H9 (cell line): ENCODE measurements around the gene GJB4. TPM values are rescaled to one million over a fixed set of nuclear protein-coding genes. Genes with fewer than 3 reads are reported as not detected.

ENCODE experiments used
- DNase-seq: peaks from one replicate; pipeline ENCODE4 v3.0.0-alpha.2; 2017
- H2AFZ ChIP-seq: one replicate; pipeline ENCODE4 v1.6.1; 2013; ENCODE audit warnings: mild to moderate bottlenecking, low read length, control low read depth, moderate library complexity
- H2AK5ac ChIP-seq: 2 replicates; pipeline ENCODE4 v1.6.1; 2013; ENCODE audit warnings: low read length, control low read depth, mixed read lengths; ENCODE audit not compliant: insufficient read length
- H2BK120ac ChIP-seq: one replicate; pipeline ENCODE4 v1.6.1; 2013; ENCODE audit warnings: low read depth, mild to moderate bottlenecking, low read length, control low read depth, inconsistent platforms; ENCODE audit not compliant: poor library complexity, severe bottlenecking
- H2BK12ac ChIP-seq: 2 replicates; pipeline ENCODE4 v1.6.1; 2013; ENCODE audit warnings: low read length, control low read depth, mixed read lengths, low read depth; ENCODE audit not compliant: insufficient read length
- H2BK15ac ChIP-seq: 2 replicates; pipeline ENCODE4 v1.6.1; 2013; ENCODE audit warnings: low read depth, low read length, control low read depth
- H2BK20ac ChIP-seq: one replicate; pipeline ENCODE4 v1.6.1; 2013; ENCODE audit warnings: low read depth, mild to moderate bottlenecking, low read length, control low read depth, inconsistent platforms; ENCODE audit not compliant: poor library complexity, severe bottlenecking
- H2BK5ac ChIP-seq: 2 replicates; pipeline ENCODE4 v1.6.1; 2013; ENCODE audit warnings: low read length, control low read depth, mixed read lengths; ENCODE audit not compliant: insufficient read length
- H3K14ac ChIP-seq: 2 replicates; pipeline ENCODE4 v1.6.1; 2013; ENCODE audit warnings: low read length, control low read depth; ENCODE audit not compliant: insufficient read depth
- H3K18ac ChIP-seq: 2 replicates; pipeline ENCODE4 v1.6.1; 2013; ENCODE audit warnings: low read depth, mild to moderate bottlenecking, mixed read lengths, low read length, control low read depth; ENCODE audit not compliant: insufficient read length
- H3K23ac ChIP-seq: 2 replicates; pipeline ENCODE4 v1.6.1; 2013; ENCODE audit warnings: low read length, control low read depth, mixed read lengths, low read depth; ENCODE audit not compliant: insufficient read length
- H3K23me2 ChIP-seq: 2 replicates; pipeline ENCODE4 v1.6.1; 2013; ENCODE audit warnings: low read depth, mild to moderate bottlenecking, mixed read lengths, low read length, control low read depth; ENCODE audit not compliant: insufficient read length, poor library complexity, severe bottlenecking
- H3K27ac ChIP-seq: 2 replicates; pipeline ENCODE4 v1.5.1; 2013; ENCODE audit warnings: low read length, control low read depth, mixed read lengths, low read depth; ENCODE audit not compliant: insufficient read length
- H3K27me3 ChIP-seq: 2 replicates; pipeline ENCODE4 v1.6.1; 2013; ENCODE audit warnings: low read length, control low read depth, inconsistent platforms; ENCODE audit not compliant: insufficient read depth
- H3K4ac ChIP-seq: 2 replicates; pipeline ENCODE4 v1.6.1; 2013; ENCODE audit warnings: low read depth, mild to moderate bottlenecking, control low read depth, inconsistent platforms, low read length, moderate library complexity
- H3K4me1 ChIP-seq: 2 replicates; pipeline ENCODE4 v1.6.1; 2013; ENCODE audit warnings: low read length, control low read depth, inconsistent platforms; ENCODE audit not compliant: insufficient read depth
- H3K4me2 ChIP-seq: 2 replicates; pipeline ENCODE4 v1.6.1; 2013; ENCODE audit warnings: low read length, control low read depth, mixed read lengths; ENCODE audit not compliant: insufficient read length, insufficient read depth
- H3K56ac ChIP-seq: 2 replicates; pipeline ENCODE4 v1.6.1; 2013; ENCODE audit warnings: low read depth, mild to moderate bottlenecking, mixed read lengths, low read length, control low read depth; ENCODE audit not compliant: insufficient read length
- H3K79me1 ChIP-seq: 2 replicates; pipeline ENCODE4 v1.6.1; 2013; ENCODE audit warnings: low read depth, mild to moderate bottlenecking, moderate library complexity, low read length, control low read depth, inconsistent platforms; ENCODE audit not compliant: insufficient read depth, poor library complexity, severe bottlenecking
- H3K79me2 ChIP-seq: 2 replicates; pipeline ENCODE4 v1.6.1; 2013; ENCODE audit warnings: low read length, control low read depth, inconsistent platforms; ENCODE audit not compliant: insufficient read depth
- H3K9ac ChIP-seq: 2 replicates; pipeline ENCODE4 v1.6.1; 2013; ENCODE audit warnings: low read length, control low read depth, mixed read lengths; ENCODE audit not compliant: insufficient read length; ENCODE audit errors: extremely low read depth
- H3K9me3 ChIP-seq: one replicate; pipeline ENCODE4 v1.6.1; 2013; ENCODE audit warnings: low read depth, low read length, inconsistent platforms; ENCODE audit not compliant: control insufficient read depth
- H3T11ph ChIP-seq: one replicate; pipeline ENCODE4 v1.6.1; 2013; ENCODE audit warnings: mild to moderate bottlenecking, low read length, control low read depth, inconsistent platforms
- H4K20me1 ChIP-seq: one replicate; pipeline ENCODE4 v1.6.1; 2013; ENCODE audit not compliant: control insufficient read depth, insufficient read length, insufficient read depth
- H4K5ac ChIP-seq: 2 replicates; pipeline ENCODE4 v1.6.1; 2013; ENCODE audit warnings: low read depth, mild to moderate bottlenecking, mixed read lengths, low read length, control low read depth; ENCODE audit not compliant: insufficient read length
- H4K8ac ChIP-seq: replicated peaks from 2 replicates; pipeline ENCODE4 v1.6.1; 2013; ENCODE audit warnings: low read length, control low read depth, mixed read lengths, low read depth; ENCODE audit not compliant: insufficient read length
- H4K91ac ChIP-seq: 2 replicates; pipeline ENCODE4 v1.6.1; 2013; ENCODE audit warnings: low read depth, mild to moderate bottlenecking, moderate library complexity, mixed read lengths, low read length, control low read depth; ENCODE audit not compliant: insufficient read length
- H3K27ac Mint-ChIP-seq, 3 experiments: 2 replicates in 2 of 3; 3 replicates in 1 of 3; pipeline ENCODE4 v1.8.0; 2020 to 2021; ENCODE audit warnings: mixed read lengths in 3 of 3, mild to moderate bottlenecking in 1 of 3, moderate library complexity in 1 of 3
- H3K27me3 Mint-ChIP-seq: 2 replicates; pipeline ENCODE4 v1.8.0; 2021; ENCODE audit warnings: low read depth, mild to moderate bottlenecking, moderate library complexity, mixed read lengths
- H3K36me3 Mint-ChIP-seq, 3 experiments: 2 replicates in 2 of 3; 3 replicates in 1 of 3; pipeline ENCODE4 v1.8.0; 2020 to 2021; ENCODE audit warnings: low read depth in 3 of 3, mixed read lengths in 3 of 3; ENCODE audit not compliant: insufficient read depth in 1 of 3
- H3K4me1 Mint-ChIP-seq, 2 experiments: 2 replicates each; pipeline ENCODE4 v1.8.0; 2020; ENCODE audit warnings: mixed read lengths in 2 of 2
- H3K4me3 Mint-ChIP-seq, 2 experiments: 2 replicates in 1 of 2; 3 replicates in 1 of 2; pipeline ENCODE4 v1.8.0; 2020 to 2021; ENCODE audit warnings: mild to moderate bottlenecking in 2 of 2, mixed read lengths in 2 of 2, moderate library complexity in 1 of 2
- H3K9me3 Mint-ChIP-seq, 2 experiments: 2 replicates in 1 of 2; 3 replicates in 1 of 2; pipeline ENCODE4 v1.8.0; 2020; ENCODE audit warnings: mild to moderate bottlenecking in 2 of 2, mixed read lengths in 2 of 2, moderate library complexity in 1 of 2
- WGBS: extraction: QIAGEN DNeasy Blood & Tissue Kit; methylation state at CpG from one replicate; pipeline ENCODE4 v1.1.7; 2013; ENCODE audit warnings: missing lambda C conversion rate, low lambda C conversion rate, mixed read lengths; ENCODE audit not compliant: insufficient read length; ENCODE audit errors: extremely low coverage; 5-methylcytosine and 5-hydroxymethylcytosine counted together
- total RNA-seq: library from RNA; stranded (reverse); gene quantifications from 2 replicates; pipeline ENCODE4 v1.2.1, GENCODE V29; 2021
- TF ChIP-seq, protein P1 (sequence below): fragments of 200-600 bp; sonication (generic); conservative IDR thresholded peaks from 3 replicates; pipeline ENCODE4 v1.8.0; 2021; ENCODE audit warnings: antibody characterized with exemption, mild to moderate bottlenecking

Gene GJB4
- total RNA-seq, 1 experiment from 2014 or later: not detected

DNA sequence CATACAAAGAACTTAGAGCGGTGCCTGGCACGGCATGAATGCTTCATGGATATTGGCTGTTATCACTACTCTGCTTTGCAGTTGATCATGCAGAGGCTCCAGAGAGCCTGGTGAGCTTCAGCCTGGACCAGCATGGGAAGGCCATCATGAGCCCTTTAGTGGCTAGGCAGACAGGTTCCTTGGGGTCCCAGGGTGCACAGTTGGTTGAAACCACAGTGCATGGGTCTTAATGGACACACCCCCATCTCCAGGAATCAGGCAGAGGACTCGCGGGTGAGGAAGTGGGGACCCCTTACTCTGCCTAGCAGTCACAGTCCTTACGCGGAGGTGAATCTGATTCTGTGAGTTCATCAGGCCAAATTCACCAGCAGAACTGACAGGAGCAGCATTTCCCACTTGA, 3.6 kb upstream of the GJB4 start:
- Histone ChIP-seq H3K79me1 (no peaks in the 10 kb centered on the region), H2BK12ac (no peak overlapping the region), H3K56ac (no peak overlapping the region), H2BK5ac (no peak overlapping the region), H3K14ac (no peak overlapping the region), H3K79me2 (no peaks in the 10 kb centered on the region), H3K4ac (no peak overlapping the region), H2BK15ac (no peak overlapping the region), H3K23ac (no peak overlapping the region), H3K18ac (no peak overlapping the region), H3K4me1 (no peaks in the 10 kb centered on the region; the same call in 1 of the 2 replicates), H2AFZ (no peak overlapping the region), H2AK5ac (no peak overlapping the region), H3T11ph (no peak overlapping the region), H4K91ac (no peak overlapping the region), H3K9me3 (no peaks in the 10 kb centered on the region), H3K4me2 (no peak overlapping the region), H3K9ac (no peak overlapping the region), H2BK20ac (no peak overlapping the region), H3K27ac (no peak overlapping the region), H3K27me3 (no peaks in the 10 kb centered on the region), H3K23me2 (no peaks in the 10 kb centered on the region), H4K20me1 (no peaks in the 10 kb centered on the region), H4K5ac (no peak overlapping the region), H2BK120ac (no peak overlapping the region), H4K8ac (no peak overlapping the region)
- TF ChIP-seq, protein P1, sequence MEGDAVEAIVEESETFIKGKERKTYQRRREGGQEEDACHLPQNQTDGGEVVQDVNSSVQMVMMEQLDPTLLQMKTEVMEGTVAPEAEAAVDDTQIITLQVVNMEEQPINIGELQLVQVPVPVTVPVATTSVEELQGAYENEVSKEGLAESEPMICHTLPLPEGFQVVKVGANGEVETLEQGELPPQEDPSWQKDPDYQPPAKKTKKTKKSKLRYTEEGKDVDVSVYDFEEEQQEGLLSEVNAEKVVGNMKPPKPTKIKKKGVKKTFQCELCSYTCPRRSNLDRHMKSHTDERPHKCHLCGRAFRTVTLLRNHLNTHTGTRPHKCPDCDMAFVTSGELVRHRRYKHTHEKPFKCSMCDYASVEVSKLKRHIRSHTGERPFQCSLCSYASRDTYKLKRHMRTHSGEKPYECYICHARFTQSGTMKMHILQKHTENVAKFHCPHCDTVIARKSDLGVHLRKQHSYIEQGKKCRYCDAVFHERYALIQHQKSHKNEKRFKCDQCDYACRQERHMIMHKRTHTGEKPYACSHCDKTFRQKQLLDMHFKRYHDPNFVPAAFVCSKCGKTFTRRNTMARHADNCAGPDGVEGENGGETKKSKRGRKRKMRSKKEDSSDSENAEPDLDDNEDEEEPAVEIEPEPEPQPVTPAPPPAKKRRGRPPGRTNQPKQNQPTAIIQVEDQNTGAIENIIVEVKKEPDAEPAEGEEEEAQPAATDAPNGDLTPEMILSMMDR: no peak
- DNase-seq: no peak
- WGBS: no CpG with 5 or more reads among the region's 6 CpGs
- H3K27ac Mint-ChIP-seq: no peak overlapping the region
- H3K36me3 Mint-ChIP-seq: no peaks in the 10 kb centered on the region
- H3K9me3 Mint-ChIP-seq: no peaks in the 10 kb centered on the region
- peaks cover 14% of the 10 kb centered on the region in 2 experiments for H3K4me1 Mint-ChIP-seq
- no peak overlapping the region for H3K4me3 Mint-ChIP-seq
- peaks cover 7% of the 10 kb centered on the region for H3K27me3 Mint-ChIP-seq
